ENCODE data around the gene RNPEPL1.

RNPEPL1 gene

GRCh38 chr2:240574386-240575100 is 6.3 kb downstream of the RNPEPL1 start:
- Histone ChIP-seq H3K4me3 (replicated peaks; ENCODE audit: low read depth, low read length) (no peak overlapping the region), H3K36me3 (ENCODE audit: control insufficient read depth, insufficient read depth, low read length) (peaks cover 40% of the 10 kb centered on the region), H3K27me3 (replicated peaks; ENCODE audit: control insufficient read depth, insufficient read depth, low read length) (no peaks in the 10 kb centered on the region)
- DNase-seq (ENCODE audit: extremely low read depth, insufficient read length): no peak
- no peak for TF ChIP-seq CTCF (IDR thresholded peaks at IDR 0.05; ENCODE audit: insufficient read depth, low read length, poor library complexity, severe bottlenecking)

- no peak for TF ChIP-seq CTCF (IDR thresholded peaks at IDR 0.05; ENCODE audit: insufficient read depth, low read length, poor library complexity, severe bottlenecking)
- DNase-seq (ENCODE audit: extremely low read depth, insufficient read length): no peak
- Histone ChIP-seq H3K4me3 (replicated peaks; ENCODE audit: low read depth, low read length) (no peak overlapping the region), H3K27me3 (replicated peaks; ENCODE audit: control insufficient read depth, insufficient read depth, low read length) (no peaks in the 10 kb centered on the region), H3K36me3 (ENCODE audit: control insufficient read depth, insufficient read depth, low read length) (peaks cover 40% of the 10 kb centered on the region)
These were observed 7.0 kb downstream of the RNPEPL1 start for GRCh38 chr2:240575101-240575965.

- no peak for TF ChIP-seq CTCF (IDR thresholded peaks at IDR 0.05; ENCODE audit: insufficient read depth, low read length, poor library complexity, severe bottlenecking)
- no peak overlapping the region for H3K4me3 ChIP-seq (replicated peaks; ENCODE audit: low read depth, low read length)
- no peak for DNase-seq (ENCODE audit: extremely low read depth, insufficient read length)
- no peaks in the 10 kb centered on the region for H3K27me3 ChIP-seq (replicated peaks; ENCODE audit: control insufficient read depth, insufficient read depth, low read length)
- H3K36me3 ChIP-seq (ENCODE audit: control insufficient read depth, insufficient read depth, low read length): peaks cover 40% of the 10 kb centered on the region
These were observed 7.8 kb downstream of the RNPEPL1 start for GRCh38 chr2:240576036-240576435.

- TF ChIP-seq CTCF (IDR thresholded peaks at IDR 0.05; ENCODE audit: insufficient read depth, low read length, poor library complexity, severe bottlenecking): no peak
- DNase-seq (ENCODE audit: extremely low read depth, insufficient read length): no peak
- H3K36me3 ChIP-seq (ENCODE audit: control insufficient read depth, insufficient read depth, low read length): peaks cover 40% of the 10 kb centered on the region
- no peak overlapping the region for H3K4me3 ChIP-seq (replicated peaks; ENCODE audit: low read depth, low read length)
- no peaks in the 10 kb centered on the region for H3K27me3 ChIP-seq (replicated peaks; ENCODE audit: control insufficient read depth, insufficient read depth, low read length)
These were observed 8.3 kb downstream of the RNPEPL1 start for GRCh38 chr2:240576436-240577205.

GRCh38 chr2:240577281-240578109 is 9.2 kb downstream of the RNPEPL1 start:
- no peak for DNase-seq (ENCODE audit: extremely low read depth, insufficient read length)
- Histone ChIP-seq H3K27me3 (replicated peaks; ENCODE audit: control insufficient read depth, insufficient read depth, low read length) (no peaks in the 10 kb centered on the region), H3K36me3 (ENCODE audit: control insufficient read depth, insufficient read depth, low read length) (peaks cover 40% of the 10 kb centered on the region), H3K4me3 (replicated peaks; ENCODE audit: low read depth, low read length) (no peak overlapping the region)
- no peak for TF ChIP-seq CTCF (IDR thresholded peaks at IDR 0.05; ENCODE audit: insufficient read depth, low read length, poor library complexity, severe bottlenecking)

Measured in GM06990 (cell line).